ENCODE results near the gene F2R. TPM values are rescaled to one million over a fixed set of nuclear protein-coding genes. Genes with fewer than 3 reads are reported as not detected.

The F2R gene
- total RNA-seq, 1 donor from 2014 or later, result 25.1 TPM

DNA sequence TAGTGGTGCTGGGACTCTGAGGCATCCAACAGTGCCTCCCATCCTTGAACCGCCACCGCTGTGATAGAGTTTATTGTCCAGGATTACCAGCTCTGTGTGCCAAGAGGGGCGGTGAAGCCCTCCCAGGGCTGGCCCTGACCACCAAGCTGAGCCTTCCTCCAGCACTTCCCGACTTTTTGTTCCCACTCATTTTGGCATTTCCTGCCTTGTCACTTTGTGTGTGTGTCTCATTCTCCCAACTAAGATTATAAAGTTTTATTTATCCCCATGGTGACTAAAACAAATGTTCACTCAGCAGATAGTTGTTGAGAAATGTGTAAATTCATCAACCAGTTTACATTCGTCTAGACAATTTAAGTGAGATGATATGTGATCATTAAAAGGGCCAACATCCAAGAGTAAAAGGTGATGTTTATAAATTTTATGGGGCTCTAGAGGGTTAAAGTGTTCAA lies 2.5 kb downstream of the F2R start:
- no peak overlapping the region for H3K27ac Mint-ChIP-seq
- peaks cover 14% of the 10 kb centered on the region for H3K4me1 Mint-ChIP-seq (ENCODE audit: low read depth)
- no peaks in the 10 kb centered on the region for H3K9me3 Mint-ChIP-seq (ENCODE audit: low read depth)
- TF ChIP-seq, protein P1, sequence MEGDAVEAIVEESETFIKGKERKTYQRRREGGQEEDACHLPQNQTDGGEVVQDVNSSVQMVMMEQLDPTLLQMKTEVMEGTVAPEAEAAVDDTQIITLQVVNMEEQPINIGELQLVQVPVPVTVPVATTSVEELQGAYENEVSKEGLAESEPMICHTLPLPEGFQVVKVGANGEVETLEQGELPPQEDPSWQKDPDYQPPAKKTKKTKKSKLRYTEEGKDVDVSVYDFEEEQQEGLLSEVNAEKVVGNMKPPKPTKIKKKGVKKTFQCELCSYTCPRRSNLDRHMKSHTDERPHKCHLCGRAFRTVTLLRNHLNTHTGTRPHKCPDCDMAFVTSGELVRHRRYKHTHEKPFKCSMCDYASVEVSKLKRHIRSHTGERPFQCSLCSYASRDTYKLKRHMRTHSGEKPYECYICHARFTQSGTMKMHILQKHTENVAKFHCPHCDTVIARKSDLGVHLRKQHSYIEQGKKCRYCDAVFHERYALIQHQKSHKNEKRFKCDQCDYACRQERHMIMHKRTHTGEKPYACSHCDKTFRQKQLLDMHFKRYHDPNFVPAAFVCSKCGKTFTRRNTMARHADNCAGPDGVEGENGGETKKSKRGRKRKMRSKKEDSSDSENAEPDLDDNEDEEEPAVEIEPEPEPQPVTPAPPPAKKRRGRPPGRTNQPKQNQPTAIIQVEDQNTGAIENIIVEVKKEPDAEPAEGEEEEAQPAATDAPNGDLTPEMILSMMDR (IDR thresholded peaks at IDR 0.05; ENCODE audit: unreplicated experiment), result no peak
- peaks cover 3% of the 10 kb centered on the region for H3K36me3 Mint-ChIP-seq (ENCODE audit: insufficient read depth)
- H3K27me3 Mint-ChIP-seq, result peaks cover 22% of the 10 kb centered on the region
- DNase-seq (ENCODE audit: low spot score, unreplicated experiment), result no peak
- H3K4me3 Mint-ChIP-seq (ENCODE audit: low read depth), result peak overlapping the region; percentile 24

DNA sequence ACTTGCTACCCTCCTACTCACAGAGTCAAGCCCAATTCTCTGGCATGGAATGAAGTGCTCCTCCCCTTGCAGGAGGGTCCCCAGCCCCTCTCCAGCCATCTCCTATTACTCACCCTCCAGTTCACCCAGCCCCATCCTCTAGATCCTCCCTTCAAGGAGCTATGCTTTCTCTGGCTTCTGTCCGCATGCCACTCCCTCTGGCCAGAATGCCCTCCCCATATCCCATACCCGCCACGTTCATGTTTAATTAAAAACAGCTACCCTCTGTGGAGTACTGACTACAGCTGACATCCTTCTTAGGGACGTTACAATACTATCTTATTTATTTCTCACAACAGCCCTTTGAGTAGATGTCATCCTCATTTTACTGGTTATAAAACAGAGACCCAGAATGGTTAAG lies 3.0 kb downstream of the F2R start:
- Mint-ChIP-seq H3K27ac (no peak overlapping the region), H3K4me1 (ENCODE audit: low read depth) (peaks cover 14% of the 10 kb centered on the region), H3K27me3 (peaks cover 18% of the 10 kb centered on the region), H3K36me3 (ENCODE audit: insufficient read depth) (peaks cover 3% of the 10 kb centered on the region), H3K4me3 (ENCODE audit: low read depth) (no peak overlapping the region), H3K9me3 (ENCODE audit: low read depth) (no peaks in the 10 kb centered on the region)
- no peak for DNase-seq (ENCODE audit: low spot score, unreplicated experiment)
- TF ChIP-seq, protein P1 (IDR thresholded peaks at IDR 0.05; ENCODE audit: unreplicated experiment), result no peak

DNA sequence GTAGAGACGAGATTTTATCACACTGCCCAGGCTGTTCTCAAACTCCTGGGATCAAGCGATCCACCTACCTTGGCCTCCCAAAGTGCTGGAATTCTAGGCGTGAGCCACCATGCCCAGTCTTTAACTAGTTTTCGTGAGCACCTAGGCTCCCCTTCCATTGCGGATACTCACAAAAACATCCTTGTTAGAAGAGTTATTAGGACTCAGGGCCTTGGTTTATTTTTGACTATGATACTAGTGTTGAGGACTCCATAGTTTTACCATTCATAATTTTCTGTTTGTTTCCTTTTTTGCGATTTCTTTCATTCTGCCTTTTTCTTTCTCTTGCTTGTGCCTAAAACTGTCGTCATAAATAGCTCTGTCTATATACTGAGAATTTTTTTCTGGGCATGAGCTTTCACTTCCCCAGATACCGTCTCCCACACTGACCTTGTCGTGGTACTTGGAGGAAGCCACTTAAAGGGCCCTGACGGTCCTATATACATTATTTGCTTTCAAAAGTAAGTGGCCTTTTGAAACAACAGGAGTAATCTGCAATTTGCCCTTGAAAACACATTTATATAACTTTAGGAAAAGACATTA lies 5.2 kb downstream of the F2R start:
- Mint-ChIP-seq H3K9me3 (ENCODE audit: low read depth) (no peaks in the 10 kb centered on the region), H3K27me3 (no peaks in the 10 kb centered on the region), H3K4me3 (ENCODE audit: low read depth) (no peak overlapping the region), H3K36me3 (ENCODE audit: insufficient read depth) (peaks cover 7% of the 10 kb centered on the region), H3K4me1 (ENCODE audit: low read depth) (peaks cover 12% of the 10 kb centered on the region), H3K27ac (no peak overlapping the region)
- TF ChIP-seq, protein P1 (IDR thresholded peaks at IDR 0.05; ENCODE audit: unreplicated experiment), result no peak
- DNase-seq (ENCODE audit: low spot score, unreplicated experiment), result no peak

DNA sequence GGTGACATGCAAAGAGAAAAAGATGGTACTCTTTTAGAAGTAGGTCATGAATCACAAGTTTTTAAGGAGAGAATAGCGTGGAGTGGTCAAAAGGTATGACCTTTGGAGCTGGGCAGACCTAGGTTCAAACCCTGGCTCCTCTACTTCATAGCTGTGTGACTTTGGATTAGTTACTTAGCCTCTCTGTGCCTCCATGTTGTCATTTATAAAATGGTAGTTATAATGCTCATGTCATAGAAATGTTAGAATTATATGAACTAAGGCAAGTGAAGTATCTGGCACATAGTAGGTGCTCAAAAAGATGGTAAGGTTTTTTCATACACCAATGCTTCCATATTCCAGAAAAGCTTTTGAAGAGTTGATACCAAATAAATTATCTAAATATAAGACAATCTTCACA lies 7.3 kb downstream of the F2R start:
- H3K9me3 Mint-ChIP-seq (ENCODE audit: low read depth), result peaks cover 8% of the 10 kb centered on the region

DNA sequence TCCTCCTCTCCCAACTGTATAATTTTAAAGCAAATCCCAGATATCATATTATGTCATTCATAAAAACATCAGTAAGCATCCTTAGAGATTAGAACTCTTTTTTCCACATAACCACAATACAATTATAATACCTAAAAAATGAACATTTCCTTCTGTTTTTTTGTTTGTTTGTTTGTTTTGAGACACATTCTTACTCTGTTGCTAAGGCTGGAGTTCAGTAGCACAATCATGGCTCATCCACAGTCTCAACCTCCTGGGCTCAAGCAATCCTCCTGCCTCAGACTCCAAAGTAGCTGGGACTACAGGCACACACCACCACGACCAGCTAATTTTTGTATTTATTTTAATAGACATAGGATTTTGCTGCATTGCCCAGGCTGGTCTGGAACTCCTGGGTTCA lies 8.0 kb downstream of the F2R start:
- H3K9me3 Mint-ChIP-seq (ENCODE audit: low read depth), result peaks cover 10% of the 10 kb centered on the region
- peaks cover 15% of the 10 kb centered on the region for H3K36me3 Mint-ChIP-seq (ENCODE audit: insufficient read depth)
- no peaks in the 10 kb centered on the region for H3K27me3 Mint-ChIP-seq
- no peak overlapping the region for H3K27ac Mint-ChIP-seq
- TF ChIP-seq, protein P1 (IDR thresholded peaks at IDR 0.05; ENCODE audit: unreplicated experiment), result no peak
- no peaks in the 10 kb centered on the region for H3K4me1 Mint-ChIP-seq (ENCODE audit: low read depth)
- H3K4me3 Mint-ChIP-seq (ENCODE audit: low read depth), result no peak overlapping the region
- DNase-seq (ENCODE audit: low spot score, unreplicated experiment), result no peak

More for the DNA sequence above, 7.3 kb downstream of the F2R start:
- H3K27ac Mint-ChIP-seq, result no peak overlapping the region
- peaks cover 16% of the 10 kb centered on the region for H3K36me3 Mint-ChIP-seq (ENCODE audit: insufficient read depth)
- no peaks in the 10 kb centered on the region for H3K27me3 Mint-ChIP-seq
- H3K4me3 Mint-ChIP-seq (ENCODE audit: low read depth), result no peak overlapping the region
- TF ChIP-seq, protein P1 (IDR thresholded peaks at IDR 0.05; ENCODE audit: unreplicated experiment), result no peak
- peaks cover 2% of the 10 kb centered on the region for H3K4me1 Mint-ChIP-seq (ENCODE audit: low read depth)
- no peak for DNase-seq (ENCODE audit: low spot score, unreplicated experiment)

All from progenitor cell of endocrine pancreas (in vitro differentiated cells).